ENCODE measurements around the gene CST5. TPM values are rescaled to one million over a fixed set of nuclear protein-coding genes. Genes with fewer than 3 reads are reported as not detected.

Gene CST5
- total and polyA plus RNA-seq, 10 of the 15 experiments (the other 5 are each of a cell fraction or from before 2014, with no cell fraction given), result not detected

DNA sequence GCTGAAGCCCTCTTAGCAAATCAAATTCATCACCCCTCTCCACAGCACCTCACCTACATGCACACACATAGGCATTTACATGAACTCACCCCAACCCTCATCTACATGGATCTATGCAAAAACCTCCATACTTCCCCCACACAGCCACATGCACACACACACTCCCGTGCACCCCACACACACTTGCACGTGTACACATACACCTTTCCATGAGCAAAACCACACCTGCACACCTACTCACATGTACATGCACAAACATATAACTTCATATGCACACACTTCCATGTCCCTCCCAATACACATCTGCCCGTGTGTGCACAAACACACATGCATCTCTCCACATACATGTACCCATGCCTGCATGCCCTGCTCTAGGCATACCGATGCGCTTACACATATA is 23.3 kb downstream of the CST5 start (continued):
- TF ChIP-seq SRF (IDR thresholded peaks at IDR 0.05; ENCODE audit: low read depth in 2 of 2, low read length in 2 of 2) (no peak), IKZF1 (conservative IDR thresholded peaks at IDR 0.05) (no peak), CEBPZ (IDR thresholded peaks at IDR 0.05; ENCODE audit: low read depth, low read length) (no peak), SMC3 (IDR thresholded peaks at IDR 0.05; ENCODE audit: borderline replicate concordance, low read length) (no peak)

GRCh38 chr20:23841693-23842092 is 37.9 kb downstream of the CST5 start:
- WGBS (ENCODE audit: insufficient coverage, insufficient replicate concordance, low lambda C conversion rate, missing lambda C conversion rate), result 22% methylated on average over 2 of the region's 2 CpGs
- intact Hi-C loops (cut with micrococcal nuclease; ENCODE audit: unreplicated experiment) (no loop called here), in situ Hi-C loops (cut with MboI) (no loop called here)
- H3K9me3 ChIP-seq (replicated peaks; ENCODE audit: control insufficient read depth, insufficient read depth, low read length), result no peaks in the 10 kb centered on the region
- no peak for TF ChIP-seq TARDBP (IDR thresholded peaks at IDR 0.05; ENCODE audit: borderline replicate concordance)
- RAD21 ChIA-PET (ENCODE audit: unreplicated experiment), result no interaction called here
- SMC1A ChIA-PET (ENCODE audit: uncharacterized antibody, unreplicated experiment), result no interaction called here
- POLR2A ChIA-PET, result no interaction called here
- no peak for FAIRE-seq
- no peaks in the 10 kb centered on the region for H3K27me3 ChIP-seq (replicated peaks in 1 of 2; ENCODE audit: control insufficient read depth in 2 of 2, insufficient read depth in 2 of 2, low read length in 1 of 2)
- H3K27ac ChIP-seq (ENCODE audit: control insufficient read depth, insufficient read depth), result no peak overlapping the region
- CTCF ChIA-PET, result no interaction called here
- H3K4me3 ChIP-seq, result no peak overlapping the region
- H3K9ac ChIP-seq (ENCODE audit: control insufficient read depth, insufficient read depth, low read length), result no peak overlapping the region
- H4K20me1 ChIP-seq (ENCODE audit: control insufficient read depth, insufficient read depth), result no peaks in the 10 kb centered on the region
- no peak for DNase-seq (ENCODE audit: low read depth, low spot score)
- no peak overlapping the region for H3K4me2 ChIP-seq (ENCODE audit: control insufficient read depth, insufficient read depth)
- ATAC-seq, result no peak
- H2AFZ ChIP-seq (ENCODE audit: control insufficient read depth, low read depth, low read length), result no peak overlapping the region
- H3K4me1 ChIP-seq (ENCODE audit: control insufficient read depth, insufficient read depth, low read length), result no peaks in the 10 kb centered on the region
- no peaks in the 10 kb centered on the region for H3K36me3 ChIP-seq (ENCODE audit: control insufficient read depth in 2 of 2, insufficient read depth in 2 of 2, low read length in 1 of 2)
- no TSS peak for BruUV-seq (replicated peaks)
- H3K79me2 ChIP-seq (ENCODE audit: control insufficient read depth, insufficient read depth, low read length), result no peaks in the 10 kb centered on the region
